ENCODE data around the gene NMRK1. TPM values are rescaled to one million over a fixed set of nuclear protein-coding genes. Genes with fewer than 3 reads are reported as not detected.

Gene NMRK1
- 32.9 TPM for total RNA-seq

DNA sequence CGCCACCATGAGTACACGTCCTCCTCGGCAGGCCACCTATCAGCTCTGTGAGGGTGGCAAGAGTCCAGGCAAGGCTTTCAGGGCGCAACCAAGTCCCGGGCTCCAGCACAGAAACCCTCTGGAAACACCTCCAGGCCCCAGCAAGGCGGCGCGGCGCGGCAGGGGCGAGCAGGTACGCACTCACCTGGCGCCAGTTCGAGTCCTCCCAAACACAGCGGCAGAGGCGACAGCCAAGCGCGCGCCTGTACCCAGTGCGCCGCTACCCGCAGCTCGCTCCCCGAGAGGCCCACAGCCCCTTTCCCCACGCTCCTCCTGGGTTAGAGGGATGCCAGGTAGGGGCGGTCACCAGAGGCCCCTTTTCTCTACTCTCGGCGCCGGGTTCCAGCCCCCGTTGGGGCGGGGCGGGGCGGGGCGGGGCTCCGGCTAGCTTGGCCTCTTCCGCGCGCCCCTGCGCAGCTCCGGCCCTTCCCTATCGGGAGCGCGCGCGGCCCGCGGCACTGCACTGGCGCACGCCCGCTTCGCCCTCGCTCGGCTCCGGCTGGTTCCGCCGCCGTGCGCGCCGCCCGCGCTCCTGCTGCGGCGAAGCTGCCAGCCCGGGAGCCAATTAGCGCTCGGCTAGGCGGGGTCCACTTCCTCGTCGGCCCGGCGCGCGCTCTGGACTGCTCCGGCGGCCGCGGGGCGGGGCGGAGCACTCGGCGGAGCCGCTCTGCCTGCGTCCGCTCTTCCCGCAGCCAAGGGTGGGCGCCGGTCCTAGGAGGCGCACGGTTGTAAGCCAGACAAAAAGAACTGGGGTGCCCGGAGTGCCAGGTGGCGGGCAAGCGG, at the start of gene NMRK1, which contains the start of gene OSTF1:
NMRK1 (minus strand) TSS at position 332 of the 822 bp plus-strand sequence. CDS start 5,040 bp downstream, outside the sequence.
OSTF1 (plus strand) TSS at position 691 of the 822 bp plus-strand sequence. CDS start 179 bp downstream, outside the sequence.
- DNase-seq (ENCODE audit: low spot score) (peak; percentile 97), ATAC-seq (peak; percentile 86)

DNA sequence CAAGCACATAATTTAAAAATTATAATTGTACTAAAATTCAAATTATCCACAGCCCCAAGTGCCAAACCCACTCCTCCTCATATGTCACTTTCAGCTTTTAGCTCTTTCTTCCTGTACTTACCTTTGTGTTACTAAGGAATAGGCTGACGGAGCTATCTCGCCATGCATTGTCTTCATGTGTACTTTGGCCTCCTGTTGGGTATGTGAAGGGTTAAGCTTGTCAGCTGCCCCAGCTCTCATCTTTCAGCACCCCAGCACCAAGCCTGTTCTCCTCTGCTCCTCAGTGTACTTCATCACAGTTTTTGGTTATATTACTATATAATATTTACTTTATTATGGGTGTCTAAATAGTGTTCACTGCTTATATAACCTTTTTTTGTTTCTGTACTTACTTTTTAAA, 46.5 kb upstream of the NMRK1 start:
- DNase-seq (ENCODE audit: low spot score) = no peak

DNA sequence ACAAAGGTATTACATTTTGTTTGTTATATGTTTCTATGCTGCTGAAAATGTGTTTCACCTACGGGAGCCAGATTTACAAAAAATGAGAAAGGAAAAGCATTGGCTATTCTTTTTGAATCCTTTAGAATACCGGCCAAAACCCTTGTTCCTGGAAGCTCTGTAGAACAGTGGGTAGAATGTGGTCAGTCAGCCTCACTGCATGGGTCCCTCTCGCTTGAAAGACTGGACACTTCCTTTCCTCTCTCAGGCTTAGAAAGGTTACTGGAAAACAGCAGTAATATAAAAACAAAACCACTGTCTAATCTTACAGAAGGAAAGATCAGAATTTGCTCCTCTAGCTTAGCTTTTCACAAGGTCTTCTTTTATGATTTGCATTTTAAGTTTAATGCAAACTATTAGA, 45.4 kb upstream of the NMRK1 start:
- DNase-seq (ENCODE audit: low spot score) (no peak), ATAC-seq (no peak)

More for the DNA sequence above, 46.5 kb upstream of the NMRK1 start:
- ATAC-seq = no peak

DNA sequence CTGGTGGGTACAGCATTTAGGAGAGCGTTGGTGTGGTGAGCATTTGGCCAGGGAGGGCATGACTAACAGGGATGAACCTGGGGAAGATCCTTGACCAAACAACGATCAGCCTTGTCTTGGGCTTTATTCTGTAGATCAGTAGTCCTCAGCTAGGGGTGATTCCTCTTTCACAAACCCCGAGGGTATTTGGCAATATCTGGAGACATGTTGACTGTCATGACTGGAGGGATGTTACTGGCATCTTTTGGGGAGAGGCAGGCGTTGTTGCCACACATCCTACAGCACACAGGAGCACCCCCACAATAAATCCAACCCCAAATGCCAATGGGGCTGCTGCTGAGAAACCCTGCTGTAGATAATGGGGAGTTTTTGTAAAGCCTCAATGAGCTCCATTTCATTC, 44.3 kb upstream of the NMRK1 start:
- ATAC-seq (no peak), DNase-seq (ENCODE audit: low spot score) (no peak)

DNA sequence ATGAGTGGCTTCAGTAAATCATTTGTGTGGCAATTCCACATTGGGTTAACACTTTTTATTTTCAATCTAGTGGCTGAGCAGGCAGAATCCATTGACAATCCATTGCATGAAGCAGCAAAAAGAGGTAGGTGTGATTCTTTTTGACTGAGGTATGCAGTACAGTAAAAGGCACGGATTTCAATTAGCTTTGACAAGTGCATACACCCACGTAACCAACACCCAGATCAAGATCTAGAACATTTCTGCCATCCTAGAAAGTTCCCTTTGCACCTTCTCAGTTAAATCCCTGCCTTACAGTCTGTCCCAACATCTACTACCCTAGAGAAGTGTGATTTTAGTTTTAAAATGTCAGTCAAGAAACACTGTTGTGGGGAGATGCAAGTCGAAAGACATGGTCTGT, 43.7 kb upstream of the NMRK1 start:
- ATAC-seq (no peak), DNase-seq (ENCODE audit: low spot score) (no peak)

DNA sequence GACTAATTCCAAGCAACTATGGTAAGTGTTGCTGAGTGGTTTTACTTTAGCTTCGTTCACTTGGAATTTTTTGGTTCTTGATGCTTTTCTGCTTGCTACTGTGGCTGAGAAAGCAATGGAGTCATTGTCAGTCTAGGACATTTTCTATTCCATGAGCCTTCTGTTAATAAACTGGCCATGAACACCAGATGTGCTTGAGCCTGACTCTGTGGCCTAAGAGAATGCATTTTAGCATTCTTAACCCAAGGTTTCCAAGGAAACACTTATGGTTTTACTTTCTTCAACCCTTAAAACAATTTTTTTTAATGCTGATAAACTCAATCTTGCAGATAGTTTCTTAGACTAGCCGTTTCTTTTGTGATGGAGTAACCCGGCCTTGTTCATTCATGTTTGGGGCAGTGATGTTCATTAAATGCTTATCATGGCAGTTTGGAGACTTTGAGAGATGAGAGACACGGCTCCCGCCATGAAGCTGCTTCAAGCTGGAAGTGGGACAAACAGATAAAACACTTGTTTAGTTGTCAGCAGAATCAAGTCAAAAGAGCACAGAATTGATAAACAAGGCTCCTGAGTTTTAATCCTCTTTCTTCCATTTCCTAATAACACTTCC, 42.8 kb upstream of the NMRK1 start:
- no peak for ATAC-seq

DNA sequence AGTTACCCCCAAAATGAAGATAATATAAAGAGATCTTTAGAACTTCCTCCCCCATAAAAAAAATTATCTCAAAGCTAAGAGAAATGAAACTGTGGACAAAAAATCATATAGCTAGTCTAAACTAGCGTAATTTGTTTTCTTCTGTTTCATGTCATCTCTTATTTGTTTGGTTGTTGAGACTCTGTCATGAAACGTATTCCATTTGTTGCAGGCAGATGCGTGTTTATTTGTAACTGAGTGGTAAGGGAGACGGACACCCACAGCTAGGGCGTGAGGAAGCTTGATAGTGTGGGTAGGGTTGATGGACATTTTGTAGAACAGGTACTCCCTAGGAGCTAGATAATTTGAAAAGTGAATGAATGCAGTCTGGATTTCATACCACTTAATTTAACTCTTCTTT, 42.2 kb upstream of the NMRK1 start:
- DNase-seq (ENCODE audit: low spot score) = no peak
- ATAC-seq = no peak

More for the DNA sequence above, 42.8 kb upstream of the NMRK1 start:
- DNase-seq (ENCODE audit: low spot score) = no peak

DNA sequence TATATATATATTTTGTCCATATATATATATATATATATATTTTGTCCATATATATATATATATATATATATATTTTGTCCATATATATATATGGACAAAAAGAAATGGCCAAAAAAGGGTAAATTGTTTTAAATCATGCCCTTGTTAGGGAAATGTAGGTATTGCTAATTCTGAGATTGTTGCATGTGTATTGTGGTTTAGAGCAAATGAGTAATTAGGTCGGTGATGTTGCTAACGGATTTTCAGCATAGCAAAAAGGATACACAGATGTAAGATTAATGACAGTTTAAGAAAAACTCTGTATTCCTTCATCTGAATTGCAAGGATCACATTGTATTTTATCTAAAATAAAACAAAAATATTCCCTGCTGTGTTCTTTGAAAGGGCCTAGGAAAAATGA, 40.6 kb upstream of the NMRK1 start:
- DNase-seq (ENCODE audit: low spot score) (no peak), ATAC-seq (no peak)

DNA sequence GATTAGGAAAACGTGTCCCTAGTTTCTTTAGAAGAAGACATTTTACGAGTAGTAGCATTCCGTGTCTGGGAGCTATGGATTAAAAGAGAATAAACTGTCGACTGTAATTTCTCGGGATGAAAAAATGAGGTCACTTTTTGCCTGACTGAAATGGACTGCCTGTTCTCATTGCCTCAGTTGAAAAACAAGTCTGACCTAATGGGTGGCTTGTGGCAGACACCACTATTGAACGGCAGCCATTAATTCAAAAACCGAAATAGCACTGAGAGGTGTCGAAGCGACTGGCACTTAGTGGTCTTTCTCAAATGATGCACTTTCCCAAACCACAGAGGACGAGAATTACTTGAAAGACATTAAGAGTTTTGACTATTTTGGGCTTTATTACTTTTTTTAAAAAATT, 35.7 kb upstream of the NMRK1 start:
- DNase-seq (ENCODE audit: low spot score) (no peak), ATAC-seq (no peak)

DNA sequence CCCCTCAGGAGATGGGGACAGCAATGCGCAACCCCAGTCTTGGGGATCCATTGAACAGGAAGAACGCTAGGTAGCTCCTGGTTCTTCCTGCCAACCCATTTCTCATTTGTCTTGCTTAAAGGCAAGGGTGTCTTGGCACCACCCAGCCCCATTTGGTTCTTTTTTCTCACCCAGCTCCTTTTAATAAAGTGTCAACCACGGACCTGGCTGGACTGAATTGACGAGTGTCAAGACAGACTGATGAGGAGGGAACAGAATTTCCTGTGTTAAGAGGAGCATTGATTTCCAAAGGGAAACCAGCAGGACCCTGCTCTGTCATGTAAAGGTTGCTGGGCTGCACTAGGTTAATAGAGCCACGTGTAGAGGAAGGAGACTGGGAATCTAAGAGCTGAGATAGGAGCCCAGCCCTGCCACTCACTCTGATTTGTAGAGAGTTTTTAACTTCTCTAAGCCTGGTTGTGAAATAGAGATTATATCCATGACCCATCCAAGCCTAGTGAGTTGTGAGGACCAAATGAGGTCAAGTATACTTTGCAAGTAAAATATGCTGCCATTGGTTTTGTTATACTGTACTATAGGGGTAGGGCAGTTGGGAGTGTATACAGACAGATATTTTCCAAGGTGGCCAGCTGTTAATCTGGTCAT, 34.1 kb upstream of the NMRK1 start:
- DNase-seq (ENCODE audit: low spot score) (no peak), ATAC-seq (no peak)

DNA sequence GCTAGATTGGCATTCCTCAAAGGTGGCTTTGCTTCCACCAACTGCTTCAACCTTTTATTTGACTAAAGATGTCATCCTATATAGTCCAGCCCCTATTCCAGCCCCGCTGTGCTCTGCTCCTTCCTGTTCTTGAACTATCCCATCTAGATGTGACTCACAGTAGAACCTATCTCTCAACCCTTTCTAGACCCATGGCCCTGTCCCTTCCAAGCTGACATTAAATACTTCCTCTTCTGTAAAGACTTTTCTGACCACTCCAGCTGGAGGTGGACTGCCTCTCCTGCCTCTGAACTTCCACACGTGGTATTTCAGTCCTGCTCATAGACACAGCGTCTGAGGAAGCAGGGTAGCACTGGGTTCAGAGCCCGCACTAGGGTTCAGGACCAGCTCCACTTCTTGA, 32.7 kb upstream of the NMRK1 start:
- ATAC-seq (peak; percentile 18), DNase-seq (ENCODE audit: low spot score) (no peak)

DNA sequence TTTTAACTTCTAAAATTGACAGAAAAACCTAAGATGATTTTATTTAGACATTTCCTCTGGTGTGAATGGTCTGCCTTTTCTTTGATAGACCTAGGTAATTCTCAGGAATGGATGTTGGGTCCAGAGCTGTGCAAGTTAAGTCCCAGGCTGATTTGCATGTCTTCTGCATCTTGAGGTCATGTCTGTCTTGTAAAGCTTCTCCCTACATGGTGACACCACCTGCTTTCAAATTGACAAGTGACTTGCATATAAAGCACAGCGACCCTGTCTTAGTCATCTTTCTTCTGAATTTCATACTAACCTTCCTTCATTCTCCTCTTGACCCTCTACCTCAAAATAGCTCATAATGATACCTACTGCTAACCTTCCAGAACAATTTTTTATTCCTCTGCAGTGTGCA, 29.6 kb upstream of the NMRK1 start:
- ATAC-seq (no peak), DNase-seq (ENCODE audit: low spot score) (no peak)

DNA sequence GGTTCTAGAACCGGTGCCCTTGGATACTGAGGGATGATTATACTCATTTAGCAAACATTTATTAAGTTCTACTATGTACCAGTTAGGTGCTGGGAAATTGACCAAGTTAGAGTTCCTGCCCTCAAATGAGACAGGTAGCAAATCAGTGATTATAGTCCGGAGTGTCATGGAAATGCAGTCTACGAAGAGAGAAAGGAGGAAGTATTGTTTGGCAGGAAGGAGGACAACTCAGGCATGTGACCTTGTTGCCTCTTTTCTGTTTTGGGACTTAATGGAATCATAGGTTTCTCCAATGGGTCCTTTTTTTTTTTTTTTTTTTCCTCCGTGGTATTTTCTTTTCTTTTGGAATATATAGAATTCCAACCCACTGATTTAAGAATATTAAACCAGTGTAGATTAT, 28.4 kb upstream of the NMRK1 start:
- DNase-seq (ENCODE audit: low spot score) (no peak), ATAC-seq (no peak)

DNA sequence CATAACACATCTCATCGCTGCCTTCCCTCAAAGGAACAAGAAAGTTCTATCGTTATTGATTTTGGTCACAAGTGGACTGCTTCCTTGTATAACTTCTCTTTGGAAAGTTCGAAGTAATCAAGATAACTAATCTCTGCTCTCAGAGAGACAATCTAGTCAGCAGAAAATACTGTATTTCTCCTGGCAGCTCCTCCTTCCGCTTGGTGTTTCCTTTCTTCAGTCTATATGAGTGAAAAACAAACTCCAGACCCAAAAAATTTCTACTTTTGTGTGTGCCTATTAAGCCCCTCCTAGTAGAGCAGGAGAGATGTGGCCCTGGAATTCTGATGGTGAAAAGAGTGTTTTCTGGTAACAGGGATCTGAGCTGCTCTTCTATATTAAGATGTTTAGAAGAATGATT, 24.8 kb upstream of the NMRK1 start:
- DNase-seq (ENCODE audit: low spot score) = no peak
- ATAC-seq = peak; percentile 20

DNA sequence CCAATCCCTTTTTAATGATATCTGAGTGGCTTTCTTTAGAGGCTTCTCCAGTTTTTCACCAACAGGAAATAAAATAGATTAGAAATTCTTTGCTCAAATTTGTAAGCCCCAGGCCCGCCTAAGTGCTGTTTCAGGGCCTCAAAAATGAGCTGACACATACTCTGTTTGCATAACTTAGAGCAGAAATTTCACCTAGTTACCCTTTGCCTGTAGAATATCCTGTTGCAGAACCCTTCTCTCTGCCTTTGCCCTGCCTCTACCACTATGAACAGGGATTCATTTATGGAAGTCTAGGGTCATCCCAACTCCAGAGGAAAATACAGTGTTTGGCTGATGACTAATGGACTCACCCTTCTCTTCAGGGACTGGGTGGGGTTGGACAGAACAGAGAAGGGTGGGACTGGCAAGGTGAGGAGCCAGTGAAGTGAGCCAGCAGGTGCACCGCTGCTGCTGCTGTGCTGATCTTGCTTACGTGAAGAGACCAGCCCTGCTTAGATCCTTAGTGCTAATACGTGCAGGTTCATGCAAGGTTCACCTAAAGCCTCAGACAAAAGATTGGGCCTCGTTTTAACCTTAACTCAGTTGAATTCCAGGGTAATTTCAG, 23.2 kb upstream of the NMRK1 start:
- DNase-seq (ENCODE audit: low spot score) (no peak), ATAC-seq (peak; percentile 46)

DNA sequence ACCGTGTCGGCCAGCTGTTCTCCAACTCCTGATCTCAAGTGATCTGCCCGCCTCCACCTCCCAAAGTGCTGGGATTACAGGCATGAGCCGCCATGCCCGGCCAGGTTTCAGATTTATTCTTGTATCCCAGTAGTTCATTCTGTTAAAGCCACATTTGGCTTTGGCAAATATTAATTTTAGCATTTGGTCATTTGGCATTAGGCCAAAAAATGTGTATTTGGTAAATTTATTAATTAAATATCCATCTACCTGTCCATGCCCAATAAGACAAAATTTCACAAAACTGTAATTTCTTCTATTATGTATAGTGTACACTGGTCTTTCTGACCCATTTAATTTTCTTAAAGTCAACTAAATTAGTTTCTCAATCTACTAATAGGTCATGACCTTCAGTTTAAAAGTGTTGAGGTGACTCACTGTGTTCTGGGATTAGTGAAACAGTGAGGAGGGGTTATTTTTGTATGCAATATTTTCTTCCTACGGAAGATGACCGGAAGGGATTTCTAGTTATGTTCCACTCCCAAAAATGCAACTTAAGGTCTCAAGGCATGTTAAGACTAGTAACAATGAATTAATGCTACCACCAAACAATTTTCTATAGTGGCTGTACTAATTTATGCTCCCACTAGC, 21.4 kb upstream of the NMRK1 start:
- no peak for ATAC-seq
- no peak for DNase-seq (ENCODE audit: low spot score)

DNA sequence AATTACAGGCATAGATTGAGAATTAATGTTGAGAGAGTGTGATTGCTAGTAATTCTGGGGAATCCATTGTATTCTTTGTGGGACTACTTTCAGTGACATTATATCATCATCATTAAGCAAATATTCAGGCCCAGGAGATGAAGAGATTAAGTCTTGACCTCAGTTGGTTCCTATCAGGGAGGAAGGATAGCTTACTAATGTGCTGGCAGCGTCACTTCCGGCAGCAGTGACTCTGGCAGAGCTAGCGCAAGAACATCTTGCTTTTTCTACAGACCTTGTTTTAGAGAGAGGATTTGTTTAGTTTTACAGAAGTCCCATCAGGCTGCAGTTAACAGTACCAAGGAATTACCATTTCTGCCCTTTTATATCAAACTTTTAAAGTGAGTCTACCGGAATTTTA, 20.6 kb upstream of the NMRK1 start:
- ATAC-seq (peak; percentile 60), DNase-seq (ENCODE audit: low spot score) (no peak)

DNA sequence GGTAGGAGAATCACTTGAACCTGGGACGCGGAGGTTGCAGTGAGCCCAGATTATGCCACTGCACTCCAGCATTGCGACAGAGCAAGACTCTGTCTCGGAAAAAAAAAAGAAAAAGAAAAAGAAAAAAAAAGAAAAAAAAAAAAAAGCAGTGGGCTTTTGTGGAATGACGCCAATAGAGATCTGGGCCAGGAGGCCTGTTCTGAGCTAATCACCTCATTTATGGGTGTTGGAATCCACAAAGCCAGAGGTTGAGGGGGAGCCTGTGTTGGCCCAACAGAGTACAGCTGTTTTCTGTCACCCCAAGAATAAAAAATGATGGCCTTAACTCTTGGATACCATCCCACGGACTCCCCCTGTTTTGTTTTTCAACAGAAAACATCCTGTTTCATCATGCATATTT, 18.9 kb upstream of the NMRK1 start:
- ATAC-seq (peak; percentile 21), DNase-seq (ENCODE audit: low spot score) (no peak)

DNA sequence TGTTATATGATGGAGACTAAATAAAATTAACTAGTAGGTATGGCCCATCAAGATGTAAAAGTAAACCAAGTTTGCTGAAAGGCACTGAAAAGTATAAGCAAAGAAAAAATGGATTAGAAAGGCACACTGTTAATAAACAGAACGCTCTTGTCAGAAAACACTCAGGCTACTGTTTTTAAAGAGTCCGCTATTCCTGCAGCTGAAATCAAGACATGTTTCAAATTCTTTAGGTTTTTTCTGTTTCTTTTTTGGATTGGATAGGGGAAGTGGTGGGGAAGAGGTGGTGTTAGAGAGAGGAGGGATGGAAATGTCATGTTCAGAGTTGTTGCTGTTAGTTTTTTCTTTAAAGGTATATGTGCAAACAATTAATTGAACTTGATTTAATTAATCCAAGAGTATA, 17.9 kb upstream of the NMRK1 start:
- ATAC-seq (no peak), DNase-seq (ENCODE audit: low spot score) (no peak)

DNA sequence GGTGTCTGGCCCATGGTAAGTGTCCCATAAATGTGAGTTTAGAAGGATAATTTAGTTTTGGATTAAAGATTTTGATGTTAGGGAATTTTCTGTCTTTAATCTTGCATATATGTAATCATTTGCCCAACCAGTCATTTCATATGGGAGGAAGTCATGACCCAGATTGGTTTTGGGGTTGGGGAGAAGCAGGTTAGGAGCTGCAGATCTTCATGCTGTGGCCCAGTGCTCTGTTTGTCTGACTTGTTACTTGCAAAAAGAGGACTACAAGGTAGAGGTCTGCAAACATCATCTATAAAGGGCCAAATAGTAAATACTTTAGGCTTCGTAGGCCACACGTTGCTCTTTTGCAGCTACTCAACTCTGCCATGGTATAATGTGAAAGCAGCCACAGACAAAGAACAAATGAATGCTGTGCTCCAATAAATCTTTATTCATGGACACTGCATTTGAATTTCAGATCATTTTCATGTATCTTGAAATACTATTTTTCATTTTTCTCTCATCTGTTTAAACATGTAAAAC, 17.1 kb upstream of the NMRK1 start:
- no peak for ATAC-seq

DNA sequence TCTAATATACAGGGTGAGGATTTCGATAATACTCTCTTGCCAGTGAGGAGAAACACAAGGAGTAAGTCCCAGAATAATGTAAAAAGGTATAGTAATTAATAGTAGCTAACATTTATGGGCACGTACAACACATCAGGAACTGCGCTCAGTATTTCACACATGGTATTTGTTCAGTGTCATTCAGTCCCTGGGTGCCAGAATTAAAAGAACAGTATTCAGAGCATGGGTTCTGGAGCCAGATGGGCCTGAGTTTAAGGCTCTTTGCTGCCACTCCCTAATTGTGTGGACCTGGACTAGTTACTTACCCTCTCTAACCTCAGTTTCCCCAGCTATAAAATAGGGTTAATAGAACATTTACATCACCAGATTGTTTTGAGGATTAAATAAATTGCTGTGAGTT, 16.7 kb upstream of the NMRK1 start:
- no peak for DNase-seq (ENCODE audit: low spot score)
- ATAC-seq = no peak

More for the DNA sequence above, 17.1 kb upstream of the NMRK1 start:
- no peak for DNase-seq (ENCODE audit: low spot score)

Data from left lobe of liver (tissue), 2 donors.